ENCODE measurements around the gene APBB2.
A peak's percentile ranks its signal among the peaks of the same experiment; 100 is the strongest.
"Not testable (repeated sequence)": the region's sequence is repeated elsewhere in the genome, so short reads cannot be mapped to it uniquely, and the experiment has no call there.

APBB2 gene

DNA sequence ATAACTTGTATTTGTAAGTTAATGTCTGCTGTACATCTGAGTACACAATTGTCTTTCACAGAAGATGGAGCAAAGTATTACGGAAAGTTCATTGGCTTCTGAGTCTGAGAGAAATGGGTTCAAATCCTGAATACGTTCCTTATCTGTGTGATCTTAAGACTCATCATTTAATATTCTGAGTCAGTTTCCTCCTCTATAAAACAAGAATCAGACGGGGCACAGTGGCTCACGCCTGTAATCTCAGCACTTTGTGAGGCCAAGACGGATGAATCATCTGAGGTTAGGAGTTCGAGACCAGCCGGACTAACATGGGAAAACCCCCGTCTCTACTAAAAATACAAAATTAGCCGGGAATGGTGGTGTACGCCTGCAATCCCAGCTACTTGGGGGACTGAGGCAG, 57.8 kb downstream of the APBB2 start:
- DNase-seq (ENCODE audit: low spot score) = no peak

DNA sequence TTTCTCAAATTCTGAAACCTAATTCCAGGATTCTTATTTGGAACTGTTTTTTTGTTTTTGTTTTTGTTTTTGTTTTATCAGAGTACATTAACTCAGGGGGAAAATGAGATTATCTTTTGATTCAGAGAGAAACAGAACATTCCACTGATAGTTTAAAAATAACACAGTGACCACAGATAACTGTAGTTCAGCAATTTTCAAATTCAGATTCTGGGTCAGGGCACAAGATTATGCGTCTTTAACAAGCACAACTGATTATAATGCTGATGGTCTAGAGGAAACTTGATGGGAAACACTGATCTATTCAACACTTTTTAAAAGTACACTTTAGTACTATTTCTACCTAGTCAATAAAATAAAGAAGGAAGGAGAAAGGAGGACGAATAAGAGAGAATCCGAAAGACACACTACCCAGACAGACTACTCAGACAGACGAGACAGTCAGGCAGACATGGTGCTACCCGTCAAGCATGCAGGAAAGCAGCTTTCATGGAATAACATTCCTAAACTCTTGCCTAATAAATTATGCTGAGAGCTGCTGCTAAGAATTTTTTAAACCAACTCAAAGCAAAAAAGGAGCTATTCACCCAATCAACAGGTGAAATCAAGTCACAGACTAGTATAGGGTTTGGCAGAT, 59.0 kb downstream of the APBB2 start:
- DNase-seq (ENCODE audit: low spot score) = no peak

GRCh38 chr4:41154814-41155177, 59.5 kb downstream of the APBB2 start:
- DNase-seq (ENCODE audit: low spot score) = no peak

DNA sequence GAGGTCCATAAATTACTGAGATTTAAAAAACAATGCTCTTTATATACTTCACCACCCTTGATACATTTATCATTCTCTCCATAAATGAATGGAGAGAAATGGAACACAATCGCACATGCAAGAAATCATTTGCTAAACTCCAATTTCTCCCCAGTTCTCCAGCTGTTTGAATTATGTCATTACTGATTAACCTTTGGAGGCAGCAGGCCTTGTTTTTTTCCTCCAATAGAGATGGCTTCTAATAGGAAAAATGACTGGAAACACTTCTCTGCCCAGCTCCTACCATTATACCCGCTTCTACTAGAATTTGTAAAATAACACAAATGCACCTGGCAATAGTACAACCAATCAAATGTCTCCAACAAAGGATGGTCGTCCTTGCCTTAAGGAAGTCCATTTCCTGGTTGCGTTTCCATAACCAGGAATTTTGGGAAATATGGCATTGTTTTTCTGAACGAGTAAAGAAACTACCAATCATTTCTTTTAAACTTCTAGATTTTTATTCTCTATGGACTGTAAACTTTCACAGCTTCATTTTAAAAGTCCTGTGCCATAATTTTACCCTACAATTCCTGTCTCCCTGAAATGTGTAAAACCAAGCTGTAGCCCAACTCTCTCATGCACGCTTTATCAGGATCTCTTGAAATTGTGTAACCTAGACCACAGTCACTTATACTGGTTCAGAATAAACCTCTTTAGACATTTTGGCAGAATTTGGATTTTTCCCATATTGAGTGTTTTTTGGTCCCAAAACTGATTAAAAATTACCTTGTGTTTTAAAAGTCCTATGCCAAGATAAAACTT, 60.1 kb downstream of the APBB2 start:
- no peak for DNase-seq (ENCODE audit: low spot score)

GRCh38 chr4:41150401-41150800, 63.9 kb downstream of the APBB2 start:
- DNase-seq (ENCODE audit: low spot score) = no peak

DNA sequence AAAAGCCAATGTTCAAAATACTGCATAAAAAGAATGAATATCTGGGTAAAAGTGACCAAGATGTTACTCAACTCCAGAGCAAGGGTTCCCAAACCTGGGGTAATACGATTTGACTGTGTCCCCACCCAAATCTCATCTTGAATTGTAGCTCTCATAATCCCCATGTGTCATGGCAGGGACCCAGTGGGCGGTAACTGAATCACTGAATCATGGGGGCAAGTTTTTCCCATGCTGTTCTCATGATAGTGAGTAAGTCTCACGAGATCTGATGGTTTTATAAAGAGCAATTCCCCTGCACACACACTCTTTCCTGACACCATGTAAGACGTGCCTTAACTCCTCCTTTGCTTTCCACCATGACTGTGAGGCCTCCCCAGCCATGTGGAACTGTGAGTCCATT, 64.8 kb downstream of the APBB2 start:
- DNase-seq (ENCODE audit: low spot score) = not testable (repeated sequence)

DNA sequence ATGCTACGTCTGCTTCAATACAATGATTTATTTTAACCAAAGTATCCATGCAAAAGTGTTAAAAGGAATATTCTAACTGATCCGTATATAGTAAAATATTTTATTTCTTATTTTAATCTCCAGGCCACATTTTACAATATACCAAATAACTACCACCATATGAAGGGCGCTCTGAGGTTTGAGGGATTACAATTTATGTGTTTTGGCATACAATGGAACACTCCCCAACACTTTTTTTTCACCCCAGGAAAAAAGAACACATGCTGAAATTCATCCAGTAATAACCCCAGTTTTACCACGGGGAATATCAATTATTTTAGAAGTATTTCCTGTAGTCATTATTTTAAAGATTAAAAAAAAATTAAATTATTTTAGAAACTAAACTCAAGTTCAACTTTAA, 65.4 kb downstream of the APBB2 start:
- no peak for DNase-seq (ENCODE audit: low spot score)

- DNase-seq (ENCODE audit: low spot score) = no peak
Measured at GRCh38 chr4:41148292-41148691, 66.0 kb downstream of the APBB2 start.

DNA sequence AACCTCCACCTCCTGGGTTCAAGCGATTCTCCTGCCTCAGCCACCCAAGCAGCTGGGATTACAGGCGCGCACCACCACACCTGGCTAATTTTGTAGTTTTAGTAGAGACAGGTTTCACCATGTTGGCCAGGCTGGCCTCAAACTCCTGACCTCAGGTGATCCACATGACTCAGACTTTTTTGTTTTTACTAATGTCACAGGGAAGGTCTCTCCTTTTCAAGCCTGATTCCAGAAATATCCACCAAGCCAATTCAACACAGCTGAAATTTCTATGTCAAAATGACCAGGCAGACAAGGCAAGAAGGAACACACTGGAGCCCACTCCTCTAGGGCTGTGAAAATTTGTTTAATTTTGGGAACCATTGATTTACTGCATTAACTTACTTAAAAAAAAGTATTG, 66.8 kb downstream of the APBB2 start:
- DNase-seq (ENCODE audit: low spot score) = not testable (repeated sequence)

DNA sequence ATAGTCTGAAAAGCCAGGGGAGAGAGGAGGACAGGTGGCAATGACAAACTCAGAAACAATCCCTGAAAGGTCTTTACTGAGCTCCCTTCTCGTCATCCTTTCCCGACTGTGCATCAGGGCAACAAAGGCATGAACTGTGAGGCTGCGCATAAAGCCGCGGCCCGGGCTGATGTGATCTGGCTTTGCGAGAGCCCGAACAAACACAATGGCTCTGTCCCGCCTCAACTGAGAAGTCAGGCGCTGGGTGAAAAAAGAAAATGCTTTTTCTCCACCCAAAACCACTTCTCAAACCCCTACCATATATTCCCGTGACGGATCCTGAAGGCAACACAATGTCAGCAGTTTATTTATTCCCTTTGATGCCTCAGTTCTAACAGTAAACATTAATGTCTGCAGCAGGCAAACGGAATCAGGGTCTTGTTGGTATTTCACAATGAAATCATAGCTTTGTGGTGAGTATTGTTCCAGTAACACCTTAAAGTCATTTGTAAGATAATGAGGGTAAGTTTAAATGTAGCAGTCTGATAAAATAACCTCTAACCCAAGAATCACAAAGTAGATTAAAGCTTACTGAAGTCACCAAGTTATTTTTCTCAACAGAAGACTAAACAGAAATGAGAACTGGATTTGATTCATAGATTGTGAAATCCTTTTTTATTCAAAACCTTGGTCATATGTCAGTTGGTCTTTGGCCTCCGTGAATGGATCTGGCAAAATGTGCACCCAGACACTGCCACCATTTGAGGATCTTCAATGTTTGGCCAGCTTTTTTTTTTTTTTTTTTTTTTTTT, 67.4 kb downstream of the APBB2 start:
- no peak for DNase-seq (ENCODE audit: low spot score)

- no peak for DNase-seq (ENCODE audit: low spot score)
Measured at GRCh38 chr4:41146196-41146595, 68.1 kb downstream of the APBB2 start.

GRCh38 chr4:41145571-41146078, 68.7 kb downstream of the APBB2 start:
- DNase-seq (ENCODE audit: low spot score) = peak; percentile 79

- peak; percentile 50 for DNase-seq (ENCODE audit: low spot score)
Measured at GRCh38 chr4:41144812-41145211, 69.5 kb downstream of the APBB2 start.

GRCh38 chr4:41144040-41144379, 70.3 kb downstream of the APBB2 start:
- DNase-seq (ENCODE audit: low spot score) = no peak

- peak; percentile 79 for DNase-seq (ENCODE audit: low spot score)
Measured at GRCh38 chr4:41143311-41144039, 70.9 kb downstream of the APBB2 start.

GRCh38 chr4:41142376-41143310, 71.7 kb downstream of the APBB2 start:
- DNase-seq (ENCODE audit: low spot score) = peak; percentile 70

- DNase-seq (ENCODE audit: low spot score) = no peak
Measured at GRCh38 chr4:41141900-41142299, 72.4 kb downstream of the APBB2 start.

- no peak for DNase-seq (ENCODE audit: low spot score)
Measured at GRCh38 chr4:41140410-41140809, 73.9 kb downstream of the APBB2 start.

- DNase-seq (ENCODE audit: low spot score) = no peak
Measured at GRCh38 chr4:41137879-41138278, 76.5 kb downstream of the APBB2 start.

GRCh38 chr4:41136456-41136855, 77.9 kb downstream of the APBB2 start:
- no peak for DNase-seq (ENCODE audit: low spot score)

GRCh38 chr4:41135801-41136200, 78.5 kb downstream of the APBB2 start:
- no peak for DNase-seq (ENCODE audit: low spot score)
